LNCAP (cell line): ENCODE data around the gene ZDHHC1.

Experiments
- TF ChIP-seq, protein P1 (sequence below): fragments of 450-650 bp; IDR thresholded peaks from 2 replicates; pipeline ENCODE4 v1.5.1; 2017; ENCODE audit warnings: mild to moderate bottlenecking

ZDHHC1 gene, protein sequence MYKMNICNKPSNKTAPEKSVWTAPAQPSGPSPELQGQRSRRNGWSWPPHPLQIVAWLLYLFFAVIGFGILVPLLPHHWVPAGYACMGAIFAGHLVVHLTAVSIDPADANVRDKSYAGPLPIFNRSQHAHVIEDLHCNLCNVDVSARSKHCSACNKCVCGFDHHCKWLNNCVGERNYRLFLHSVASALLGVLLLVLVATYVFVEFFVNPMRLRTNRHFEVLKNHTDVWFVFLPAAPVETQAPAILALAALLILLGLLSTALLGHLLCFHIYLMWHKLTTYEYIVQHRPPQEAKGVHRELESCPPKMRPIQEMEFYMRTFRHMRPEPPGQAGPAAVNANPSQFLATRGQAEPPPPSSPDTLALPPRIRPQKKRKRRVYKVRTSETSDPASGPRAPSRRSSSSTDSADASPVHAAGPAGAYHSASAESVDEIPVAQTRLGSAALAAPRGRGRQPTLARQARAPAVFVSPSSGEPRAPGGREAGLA

DNA sequence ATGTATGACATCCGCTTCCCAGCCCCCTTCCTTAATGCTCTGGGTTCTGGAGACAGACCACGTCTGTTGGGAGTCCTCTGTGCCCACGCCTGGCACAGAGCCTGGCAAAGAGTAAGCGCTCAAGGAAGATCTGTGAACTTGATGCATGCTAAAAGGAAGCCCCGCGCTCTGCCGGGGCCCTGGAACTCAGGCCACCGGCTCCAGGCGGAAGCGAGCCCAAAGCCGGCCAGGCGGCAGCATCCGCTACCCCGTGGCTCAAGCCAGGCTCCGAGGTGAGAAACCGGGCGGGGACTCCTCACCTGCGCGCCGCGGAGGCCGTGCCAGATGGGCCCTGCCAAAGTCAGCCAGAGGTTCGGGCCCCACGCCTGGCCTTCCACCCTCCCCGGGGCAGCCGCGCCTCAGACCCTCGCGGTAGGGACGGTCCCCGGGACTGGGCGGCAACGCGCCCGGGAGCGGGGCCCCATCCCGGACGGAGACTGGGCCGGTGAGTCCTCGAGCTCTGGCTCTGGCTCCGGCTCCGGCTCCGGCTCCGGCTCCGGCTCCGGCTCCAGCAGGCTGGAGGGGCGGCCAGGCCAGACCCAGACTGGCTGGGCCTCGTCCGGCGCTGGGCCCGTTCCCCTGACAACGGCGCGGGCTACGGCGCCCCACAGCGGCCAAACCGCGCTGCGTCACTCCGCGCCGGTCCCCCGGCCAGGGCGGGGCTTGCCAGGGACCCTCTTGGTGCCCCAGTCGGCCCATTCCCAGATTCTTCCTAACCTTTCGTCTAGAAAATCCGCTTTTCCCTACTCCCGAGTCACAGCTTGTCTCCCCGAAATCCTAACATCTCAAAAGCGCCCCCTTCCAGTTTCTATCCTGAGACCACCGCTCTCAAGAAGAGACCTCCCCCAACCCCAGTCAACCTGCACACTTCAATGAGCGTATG is at the start of gene ZDHHC1:
ZDHHC1 (minus strand) TSS at position 606 of the 922 bp plus-strand sequence. CDS start 8,702 bp downstream, outside the sequence.
- TF ChIP-seq, protein P1, sequence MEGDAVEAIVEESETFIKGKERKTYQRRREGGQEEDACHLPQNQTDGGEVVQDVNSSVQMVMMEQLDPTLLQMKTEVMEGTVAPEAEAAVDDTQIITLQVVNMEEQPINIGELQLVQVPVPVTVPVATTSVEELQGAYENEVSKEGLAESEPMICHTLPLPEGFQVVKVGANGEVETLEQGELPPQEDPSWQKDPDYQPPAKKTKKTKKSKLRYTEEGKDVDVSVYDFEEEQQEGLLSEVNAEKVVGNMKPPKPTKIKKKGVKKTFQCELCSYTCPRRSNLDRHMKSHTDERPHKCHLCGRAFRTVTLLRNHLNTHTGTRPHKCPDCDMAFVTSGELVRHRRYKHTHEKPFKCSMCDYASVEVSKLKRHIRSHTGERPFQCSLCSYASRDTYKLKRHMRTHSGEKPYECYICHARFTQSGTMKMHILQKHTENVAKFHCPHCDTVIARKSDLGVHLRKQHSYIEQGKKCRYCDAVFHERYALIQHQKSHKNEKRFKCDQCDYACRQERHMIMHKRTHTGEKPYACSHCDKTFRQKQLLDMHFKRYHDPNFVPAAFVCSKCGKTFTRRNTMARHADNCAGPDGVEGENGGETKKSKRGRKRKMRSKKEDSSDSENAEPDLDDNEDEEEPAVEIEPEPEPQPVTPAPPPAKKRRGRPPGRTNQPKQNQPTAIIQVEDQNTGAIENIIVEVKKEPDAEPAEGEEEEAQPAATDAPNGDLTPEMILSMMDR: no peak

DNA sequence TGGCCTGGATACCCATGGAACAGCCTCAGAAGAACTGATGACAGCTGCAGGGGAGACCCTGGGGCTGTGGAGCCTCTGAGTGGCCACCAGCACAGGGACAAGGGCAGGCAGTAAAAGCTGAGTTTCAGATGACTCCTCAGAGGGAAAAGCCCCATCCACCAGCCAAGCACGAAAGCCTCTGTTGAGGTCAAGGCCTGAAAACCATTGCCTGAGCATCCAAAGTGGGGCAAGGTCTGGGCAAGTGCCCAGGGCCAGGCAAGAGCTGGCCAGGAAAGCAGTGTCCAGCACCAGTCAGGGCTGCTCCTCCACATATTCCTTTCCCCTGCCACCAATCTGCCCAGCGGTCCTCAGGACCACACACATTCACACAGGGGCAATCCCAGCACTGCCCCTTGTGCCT is 48.3 kb upstream of the ZDHHC1 start:
- TF ChIP-seq, protein P1: no peak

DNA sequence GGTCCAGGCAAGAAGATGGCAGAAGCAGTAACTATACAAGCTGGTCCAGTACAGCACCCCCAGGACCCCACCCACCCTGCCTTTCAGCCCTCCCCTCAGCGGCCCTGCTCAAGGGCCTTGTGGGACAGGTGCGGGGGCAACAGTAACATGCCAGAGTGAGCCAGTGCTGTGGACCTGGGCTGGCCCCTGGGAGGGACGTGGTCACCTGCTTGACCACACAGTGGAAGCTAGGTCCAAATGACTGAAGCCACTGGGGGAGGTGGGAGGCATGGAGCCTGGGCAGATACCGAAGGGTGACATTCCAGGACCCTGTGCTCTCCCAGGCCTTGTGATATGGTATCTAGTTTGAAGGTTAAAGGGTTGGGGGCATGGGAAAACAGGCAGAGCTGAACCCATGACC is 47.4 kb upstream of the ZDHHC1 start:
- TF ChIP-seq, protein P1: no peak

DNA sequence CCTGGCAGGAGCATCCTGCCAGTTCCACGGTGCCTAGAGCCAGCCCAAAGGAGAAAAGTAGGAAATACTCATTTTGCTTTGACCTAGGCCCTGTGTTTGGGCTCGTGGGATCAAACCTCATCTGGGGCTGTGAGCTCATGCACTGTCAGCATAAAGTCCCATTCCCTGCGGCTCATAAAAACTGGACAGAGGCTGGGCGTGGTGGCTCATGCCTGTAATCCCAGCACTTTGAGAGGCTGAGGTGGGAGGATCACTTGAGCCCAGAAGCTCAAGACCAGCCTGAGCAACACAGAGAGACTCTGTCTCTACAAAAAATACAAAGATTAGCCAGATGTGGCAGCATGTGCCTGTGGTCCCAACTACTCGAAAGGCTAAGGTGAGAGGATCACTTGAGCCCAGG is 46.8 kb upstream of the ZDHHC1 start:
- TF ChIP-seq, protein P1: no peak

DNA sequence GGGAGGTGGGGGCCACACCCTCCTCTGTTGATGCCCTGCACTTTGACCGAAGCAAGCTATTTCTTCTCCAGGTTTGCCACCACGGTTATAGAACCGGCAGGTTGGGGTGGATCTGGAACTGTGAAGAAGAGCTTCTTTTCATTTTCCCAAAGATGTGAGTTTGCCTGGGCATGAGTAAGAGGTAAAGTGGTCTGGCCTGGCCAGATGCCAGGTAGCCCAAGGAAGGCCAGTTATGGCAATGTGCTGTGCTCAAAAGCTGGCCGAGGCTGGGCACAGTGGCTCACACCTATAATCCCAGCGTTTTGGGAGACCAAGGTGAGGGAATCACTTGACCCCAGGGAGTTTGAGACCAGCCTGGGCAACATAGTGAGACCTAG is 46.0 kb upstream of the ZDHHC1 start:
- TF ChIP-seq, protein P1: no peak

DNA sequence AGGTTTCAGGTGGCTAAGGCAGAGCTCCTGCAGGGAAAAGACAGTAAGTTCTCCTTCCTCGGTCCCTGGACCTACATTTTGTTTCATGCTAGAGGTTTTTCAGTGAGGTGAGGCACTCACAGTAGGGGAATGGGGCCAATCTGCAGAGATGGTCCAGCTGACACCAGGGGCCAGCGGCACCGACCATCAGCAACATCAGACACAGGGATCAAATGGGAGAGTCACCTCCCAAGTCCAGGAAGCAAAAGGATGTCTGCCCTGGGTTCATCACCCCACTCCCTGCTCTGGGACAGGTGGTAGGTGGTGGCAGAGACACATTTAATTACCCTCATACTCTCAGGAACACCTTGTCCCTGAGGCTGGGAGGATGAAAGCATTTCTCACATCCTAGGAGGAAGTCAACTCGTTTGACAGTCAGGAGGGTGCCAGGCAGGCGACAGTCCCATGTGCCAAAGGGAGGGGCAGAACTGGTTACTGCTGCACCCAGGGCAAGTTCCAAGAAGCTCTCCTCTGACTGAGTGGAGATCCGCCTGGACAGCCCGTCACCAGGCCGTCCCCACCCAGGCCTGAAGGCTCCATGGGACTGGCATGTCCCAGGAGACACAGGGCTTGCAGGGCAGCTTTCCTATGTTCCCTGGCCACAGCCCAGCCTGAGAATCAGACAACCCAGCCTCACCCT is 45.5 kb upstream of the ZDHHC1 start:
- TF ChIP-seq, protein P1: no peak

DNA sequence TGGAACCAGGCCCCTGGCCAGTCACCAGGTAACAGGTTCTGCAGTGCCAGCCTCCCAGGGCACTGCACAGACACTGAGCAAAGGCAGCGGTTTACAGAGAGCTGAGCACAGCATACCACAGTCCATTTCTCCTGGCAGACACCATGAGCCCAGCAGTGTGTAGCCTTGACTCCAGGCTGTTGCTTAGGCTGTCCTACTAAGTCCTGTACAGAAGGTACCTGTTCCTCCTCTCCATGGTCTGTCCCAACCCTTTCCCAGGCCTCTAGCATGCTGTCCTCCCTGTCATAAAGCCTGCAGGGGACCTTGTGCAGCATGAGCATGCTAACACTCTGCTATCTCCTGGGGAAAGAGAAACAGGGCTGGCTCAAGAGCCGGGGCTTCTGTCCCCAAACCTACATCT is 44.7 kb upstream of the ZDHHC1 start:
- TF ChIP-seq, protein P1: no peak
